GM18907 (cell line): ENCODE results near the gene IRX4.

Experiments
- ATAC-seq: cut with Tn5 transposase; IDR thresholded peaks from one replicate; pipeline ENCODE4 v1.9.1; 2021; ENCODE audit warnings: mild to moderate bottlenecking, moderate library complexity; ENCODE audit not compliant: unreplicated experiment

Gene IRX4

GRCh38 chr5:1840741-1841521, 41.8 kb downstream of the IRX4 start:
- ATAC-seq = no peak

GRCh38 chr5:1840071-1840547, 42.6 kb downstream of the IRX4 start:
- no peak for ATAC-seq

GRCh38 chr5:1838013-1838412, 44.7 kb downstream of the IRX4 start:
- ATAC-seq = no peak

- ATAC-seq = no peak
These were observed 45.5 kb downstream of the IRX4 start for GRCh38 chr5:1836891-1837880.

GRCh38 chr5:1836176-1836890, 46.4 kb downstream of the IRX4 start:
- no peak for ATAC-seq

GRCh38 chr5:1835431-1835830, 47.3 kb downstream of the IRX4 start:
- ATAC-seq = no peak

GRCh38 chr5:1834721-1835429, 47.9 kb downstream of the IRX4 start:
- ATAC-seq = no peak

- no peak for ATAC-seq
These were observed 48.6 kb downstream of the IRX4 start for GRCh38 chr5:1834022-1834551.

GRCh38 chr5:1833264-1834021, 49.3 kb downstream of the IRX4 start:
- no peak for ATAC-seq

- ATAC-seq = no peak
These were observed 50.0 kb downstream of the IRX4 start for GRCh38 chr5:1832511-1833250.

- no peak for ATAC-seq
These were observed 50.9 kb downstream of the IRX4 start for GRCh38 chr5:1831677-1832313.

GRCh38 chr5:1831257-1831656, 51.5 kb downstream of the IRX4 start:
- ATAC-seq = no peak

- no peak for ATAC-seq
These were observed 52.0 kb downstream of the IRX4 start for GRCh38 chr5:1830571-1831228.

- no peak for ATAC-seq
These were observed 54.8 kb downstream of the IRX4 start for GRCh38 chr5:1827886-1828397.
